Measurements from ENCODE around the gene AMN1.
"Not testable (repeated sequence)": the region's sequence is repeated elsewhere in the genome, so short reads cannot be mapped to it uniquely, and the experiment has no call there.

The AMN1 gene

DNA sequence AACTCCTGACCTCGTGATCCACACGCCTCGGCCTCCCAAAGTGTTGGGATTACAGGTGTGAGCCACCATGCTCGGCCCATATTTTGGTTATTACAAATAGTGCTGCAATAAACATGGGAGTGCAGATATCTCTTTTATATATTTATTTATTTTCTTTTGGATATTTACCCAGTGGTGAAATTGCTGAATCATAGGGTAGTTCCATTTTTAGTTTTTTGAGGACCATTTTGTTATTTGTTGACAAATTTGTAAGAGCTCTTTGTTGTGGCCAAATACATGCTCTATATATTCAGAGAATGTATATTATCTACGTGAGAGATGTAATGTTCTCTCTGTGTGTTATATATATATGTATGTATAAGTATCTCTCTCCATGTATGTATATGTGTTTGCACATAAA, 15.9 kb downstream of the AMN1 start:
- TF ChIP-seq, protein P1, sequence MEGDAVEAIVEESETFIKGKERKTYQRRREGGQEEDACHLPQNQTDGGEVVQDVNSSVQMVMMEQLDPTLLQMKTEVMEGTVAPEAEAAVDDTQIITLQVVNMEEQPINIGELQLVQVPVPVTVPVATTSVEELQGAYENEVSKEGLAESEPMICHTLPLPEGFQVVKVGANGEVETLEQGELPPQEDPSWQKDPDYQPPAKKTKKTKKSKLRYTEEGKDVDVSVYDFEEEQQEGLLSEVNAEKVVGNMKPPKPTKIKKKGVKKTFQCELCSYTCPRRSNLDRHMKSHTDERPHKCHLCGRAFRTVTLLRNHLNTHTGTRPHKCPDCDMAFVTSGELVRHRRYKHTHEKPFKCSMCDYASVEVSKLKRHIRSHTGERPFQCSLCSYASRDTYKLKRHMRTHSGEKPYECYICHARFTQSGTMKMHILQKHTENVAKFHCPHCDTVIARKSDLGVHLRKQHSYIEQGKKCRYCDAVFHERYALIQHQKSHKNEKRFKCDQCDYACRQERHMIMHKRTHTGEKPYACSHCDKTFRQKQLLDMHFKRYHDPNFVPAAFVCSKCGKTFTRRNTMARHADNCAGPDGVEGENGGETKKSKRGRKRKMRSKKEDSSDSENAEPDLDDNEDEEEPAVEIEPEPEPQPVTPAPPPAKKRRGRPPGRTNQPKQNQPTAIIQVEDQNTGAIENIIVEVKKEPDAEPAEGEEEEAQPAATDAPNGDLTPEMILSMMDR (IDR thresholded peaks at IDR 0.05; ENCODE audit: insufficient read depth, low read depth, low read length, missing control alignments) = no peak
- no peak overlapping the region for H3K4me3 ChIP-seq (ENCODE audit: low read depth, low read length)
- DNase-seq (ENCODE audit: low read depth) = no peak

DNA sequence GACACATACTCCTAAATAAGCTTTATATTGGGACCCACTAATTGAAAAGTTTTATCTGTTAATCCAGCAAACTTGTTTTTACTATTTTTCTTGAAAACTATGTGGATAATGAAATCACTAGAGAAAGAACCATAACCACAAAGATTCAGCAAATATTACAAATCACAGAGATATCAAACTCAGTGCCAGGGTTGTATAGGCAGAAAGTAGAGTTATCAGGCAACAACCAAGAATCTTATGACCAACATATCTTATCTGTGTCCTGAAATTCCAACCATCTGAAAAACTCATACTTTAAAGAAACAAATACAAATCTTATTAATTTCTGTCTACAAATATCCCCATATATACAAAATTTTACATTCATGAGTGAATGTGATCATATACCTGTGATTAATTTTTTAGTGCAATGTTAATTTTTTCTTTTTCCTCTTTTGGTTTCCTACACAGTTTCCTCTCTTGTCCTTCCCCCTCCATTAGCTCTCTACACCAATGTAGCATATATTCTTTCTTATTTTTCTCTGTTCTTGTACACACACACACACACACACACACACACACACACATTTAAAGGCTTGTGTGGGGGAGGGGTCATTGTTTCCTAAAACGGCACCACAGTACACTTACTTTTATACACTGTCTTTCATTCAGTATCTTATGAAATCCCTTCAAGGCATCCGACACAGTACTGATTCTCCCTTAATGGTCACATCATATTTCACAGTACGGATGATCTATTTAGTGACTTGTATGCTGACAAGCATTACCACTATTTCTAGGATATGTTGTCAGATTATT, 18.6 kb downstream of the AMN1 start:
- TF ChIP-seq, protein P1 (IDR thresholded peaks at IDR 0.05; ENCODE audit: insufficient read depth, low read depth, low read length, missing control alignments) = no peak
- no peak overlapping the region for H3K4me3 ChIP-seq (ENCODE audit: low read depth, low read length)
- DNase-seq (ENCODE audit: low read depth) = no peak

DNA sequence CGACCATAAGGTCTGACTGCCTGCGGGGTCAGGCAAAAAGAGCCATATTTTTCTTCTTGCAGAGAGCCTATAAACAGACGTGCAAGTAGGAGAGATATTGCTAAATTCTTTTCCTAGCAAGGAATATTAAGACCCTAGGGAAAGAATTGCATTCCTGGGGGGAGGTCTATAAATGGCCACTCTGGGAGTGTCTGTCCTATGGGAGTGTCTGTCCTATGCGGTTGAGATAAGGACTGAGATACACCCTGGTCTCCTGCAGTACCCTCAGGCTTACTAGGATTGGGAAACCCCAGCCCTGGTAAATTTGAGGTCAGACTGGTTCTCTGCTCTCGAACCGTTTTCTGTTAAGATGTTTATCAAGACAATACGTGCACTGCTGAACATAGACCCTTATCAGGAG, 20.7 kb downstream of the AMN1 start:
- H3K4me3 ChIP-seq (ENCODE audit: low read depth, low read length); DNase-seq (ENCODE audit: low read depth): not testable (repeated sequence)

DNA sequence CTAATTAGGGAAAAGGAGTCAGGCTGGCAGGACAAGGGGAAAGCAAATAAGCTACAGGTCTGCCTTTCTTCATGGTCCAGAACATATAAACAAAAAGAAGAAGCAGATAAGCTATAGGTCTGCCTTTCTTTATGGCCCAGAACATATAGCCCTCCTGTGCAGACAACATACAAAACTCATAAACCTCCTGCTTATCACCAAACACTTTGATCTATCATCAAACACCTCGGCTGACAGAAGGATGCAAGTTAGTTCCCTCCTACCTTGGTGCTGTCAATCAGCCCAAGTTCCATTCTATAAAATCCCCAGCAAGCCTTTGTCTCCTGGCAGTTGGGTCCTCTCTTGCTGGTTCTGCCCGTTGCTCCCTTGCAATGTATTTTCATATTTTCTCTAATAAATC, 23.2 kb downstream of the AMN1 start:
- no peak overlapping the region for H3K4me3 ChIP-seq (ENCODE audit: low read depth, low read length)
- no peak for DNase-seq (ENCODE audit: low read depth)
- TF ChIP-seq, protein P1 (IDR thresholded peaks at IDR 0.05; ENCODE audit: insufficient read depth, low read depth, low read length, missing control alignments) = no peak

DNA sequence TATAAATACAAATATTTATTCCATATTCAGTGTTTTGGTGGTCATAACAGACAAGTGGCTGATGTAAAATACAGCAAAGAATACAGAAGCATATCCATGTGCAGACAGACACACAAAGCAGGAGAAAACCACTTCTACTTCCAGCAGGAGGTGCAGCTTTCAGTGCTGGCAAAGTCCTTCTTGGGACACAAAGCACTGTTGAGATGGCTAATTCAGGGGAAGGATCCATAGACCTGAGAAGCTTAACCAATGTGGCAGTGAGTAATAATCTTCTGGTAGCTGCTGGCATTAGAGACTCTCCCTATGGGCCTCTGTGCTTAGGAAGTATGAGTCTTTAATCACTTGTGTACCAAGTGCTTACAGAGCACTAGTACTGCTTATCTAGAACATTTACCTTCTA, 26.8 kb downstream of the AMN1 start:
- DNase-seq (ENCODE audit: low read depth) = no peak
- TF ChIP-seq, protein P1 (IDR thresholded peaks at IDR 0.05; ENCODE audit: insufficient read depth, low read depth, low read length, missing control alignments) = no peak
- H3K4me3 ChIP-seq (ENCODE audit: low read depth, low read length) = no peak overlapping the region

DNA sequence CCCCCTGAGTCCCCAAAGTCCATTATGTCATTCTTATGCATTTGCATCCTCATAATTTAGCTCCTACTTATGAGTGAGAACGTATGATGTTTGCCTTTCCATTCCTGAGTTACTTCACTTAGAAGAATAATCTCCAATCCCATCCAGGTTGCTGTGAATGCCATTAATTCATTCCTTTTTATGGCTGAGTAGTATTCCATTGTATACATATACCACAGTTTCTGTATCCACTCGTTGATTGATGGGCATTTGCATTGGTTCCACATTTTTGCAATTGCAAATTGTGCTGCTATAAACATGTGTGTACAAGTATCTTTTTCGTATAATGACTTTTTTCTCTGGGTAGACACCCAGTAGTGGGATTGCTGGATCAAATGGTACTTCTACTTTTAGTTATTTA, 38.9 kb downstream of the AMN1 start:
- not testable (repeated sequence) for H3K4me3 ChIP-seq (ENCODE audit: low read depth, low read length); DNase-seq (ENCODE audit: low read depth)

DNA sequence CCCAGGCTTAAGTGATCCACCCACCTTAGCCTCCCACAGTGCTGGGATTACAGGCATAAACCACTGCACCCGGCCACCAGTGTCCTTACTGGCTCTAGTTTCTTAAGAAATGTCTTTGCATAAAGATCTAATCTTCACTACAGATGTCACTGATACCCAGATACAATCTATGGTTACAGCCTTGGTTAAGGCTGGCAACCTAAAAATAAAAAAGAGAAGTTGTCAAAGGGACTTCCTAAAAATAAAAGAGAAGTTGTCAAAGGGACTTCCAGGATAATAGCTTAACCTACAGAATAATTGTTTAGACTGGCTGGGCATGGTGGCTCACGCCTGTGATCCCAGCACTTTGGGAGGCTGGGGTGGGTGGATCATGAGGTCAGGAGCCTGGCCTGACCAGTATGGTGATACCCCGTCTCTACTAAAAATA, 41.7 kb downstream of the AMN1 start:
- TF ChIP-seq, protein P1 (IDR thresholded peaks at IDR 0.05; ENCODE audit: insufficient read depth, low read depth, low read length, missing control alignments) = no peak
- DNase-seq (ENCODE audit: low read depth) = peak; percentile 53
- no peak overlapping the region for H3K4me3 ChIP-seq (ENCODE audit: low read depth, low read length)

DNA sequence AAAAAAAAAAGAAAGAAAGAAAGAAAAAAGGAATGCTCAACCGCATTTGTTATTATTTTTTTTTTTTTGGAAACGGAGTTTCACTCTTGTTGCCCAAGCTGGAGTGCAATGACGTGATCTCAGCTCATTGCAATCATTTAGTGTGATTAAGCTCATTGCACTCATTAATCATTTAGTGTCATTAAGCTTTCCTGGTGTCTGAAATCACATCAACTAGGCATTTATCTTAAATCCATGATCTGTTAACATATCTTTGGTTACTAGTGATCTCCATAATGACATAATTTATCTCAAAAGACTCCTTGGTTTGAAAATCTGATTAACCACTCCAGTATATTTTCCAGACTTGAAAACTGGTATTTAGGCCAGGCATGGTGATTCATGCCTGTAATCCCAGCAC, 43.0 kb downstream of the AMN1 start:
- TF ChIP-seq, protein P1 (IDR thresholded peaks at IDR 0.05; ENCODE audit: insufficient read depth, low read depth, low read length, missing control alignments) = no peak
- H3K4me3 ChIP-seq (ENCODE audit: low read depth, low read length) = no peak overlapping the region
- DNase-seq (ENCODE audit: low read depth) = no peak
